ENCODE results near the gene PARVG.

PARVG gene

DNA sequence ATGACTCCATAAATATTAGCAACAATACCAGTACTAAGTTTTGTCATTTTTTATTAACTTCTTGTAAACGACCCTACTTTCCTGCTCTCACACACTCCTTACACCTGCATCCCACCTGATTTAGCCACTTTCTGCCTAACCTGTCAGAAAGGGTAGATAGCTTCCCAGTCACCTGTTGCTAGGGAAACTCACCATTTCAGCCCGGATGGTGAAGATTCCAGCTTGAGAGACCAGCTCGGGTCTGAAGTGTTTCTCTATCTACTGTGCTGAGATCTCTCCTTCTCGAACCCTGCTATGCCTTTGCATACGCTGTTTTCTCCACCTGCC, at the start of gene PARVG:
Gene PARVG, plus strand, starts transcription at position 220 of the 327 bp plus-strand sequence. CDS start 2,405 bp downstream, outside the sequence.
- DNase-seq = no peak

DNA sequence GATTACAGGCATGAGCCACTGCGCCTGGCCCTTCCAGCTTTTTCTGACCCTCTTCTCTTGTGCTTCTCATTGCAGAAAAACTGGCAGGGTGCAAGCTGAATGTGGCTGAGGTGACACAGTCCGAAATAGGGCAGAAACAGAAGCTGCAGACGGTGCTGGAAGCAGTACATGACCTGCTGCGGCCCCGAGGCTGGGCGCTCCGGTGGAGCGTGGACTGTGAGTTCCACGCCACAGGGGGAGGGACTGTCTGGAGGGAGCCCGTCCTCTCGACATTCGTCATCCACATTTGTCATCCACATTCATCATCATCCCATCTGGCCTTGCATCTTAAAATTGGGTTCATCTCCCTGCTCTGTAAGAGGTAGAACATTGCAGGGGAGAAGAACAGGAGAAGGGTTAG, 49.3 kb upstream of the PARVG start:
- no peak for DNase-seq

GRCh38 chr22:44131989-44132685, 48.6 kb upstream of the PARVG start:
- DNase-seq = no peak

DNA sequence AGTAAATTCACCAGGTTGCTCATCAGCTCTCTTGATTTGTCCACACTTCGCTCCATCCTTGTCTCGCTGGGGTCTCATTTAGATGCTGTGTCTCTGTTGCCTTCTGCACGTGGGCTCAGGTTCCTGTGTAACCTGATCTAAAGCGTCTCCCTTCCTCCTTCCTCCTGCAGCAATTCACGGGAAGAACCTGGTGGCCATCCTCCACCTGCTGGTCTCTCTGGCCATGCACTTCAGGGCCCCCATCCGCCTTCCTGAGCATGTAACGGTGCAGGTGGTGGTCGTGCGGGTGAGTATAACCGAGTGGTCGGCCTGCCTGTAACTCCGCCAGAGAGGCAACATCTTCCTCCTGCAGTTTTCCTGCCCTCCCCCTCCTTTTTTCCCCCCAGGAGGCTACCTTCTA, 48.0 kb upstream of the PARVG start:
- DNase-seq = no peak

GRCh38 chr22:44133161-44133560, 47.6 kb upstream of the PARVG start:
- DNase-seq = no peak

- DNase-seq = no peak
These were observed 46.7 kb upstream of the PARVG start for GRCh38 chr22:44133901-44134571.

DNA sequence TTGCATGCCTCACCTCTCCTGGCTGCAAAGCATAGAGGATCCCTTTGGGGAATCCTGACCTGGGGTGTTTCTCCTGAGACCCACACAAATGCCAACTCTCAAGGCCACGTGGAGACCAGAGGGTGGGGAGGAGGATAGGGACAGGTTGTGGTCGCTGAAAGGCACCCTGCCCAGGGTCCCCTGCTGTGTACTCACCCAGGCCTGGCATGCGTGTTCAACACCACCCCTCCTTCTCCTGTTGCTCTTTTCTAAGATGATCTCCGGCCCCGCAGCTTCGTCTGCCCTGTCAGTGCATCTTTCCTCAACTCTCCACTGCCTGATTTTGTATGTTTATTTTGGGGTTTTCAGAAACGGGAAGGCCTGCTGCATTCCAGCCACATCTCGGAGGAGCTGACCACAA, 44.6 kb upstream of the PARVG start:
- DNase-seq = no peak

- no peak for DNase-seq
These were observed 43.9 kb upstream of the PARVG start for GRCh38 chr22:44136786-44137185.

- no peak for DNase-seq
These were observed 43.3 kb upstream of the PARVG start for GRCh38 chr22:44137415-44137814.

DNA sequence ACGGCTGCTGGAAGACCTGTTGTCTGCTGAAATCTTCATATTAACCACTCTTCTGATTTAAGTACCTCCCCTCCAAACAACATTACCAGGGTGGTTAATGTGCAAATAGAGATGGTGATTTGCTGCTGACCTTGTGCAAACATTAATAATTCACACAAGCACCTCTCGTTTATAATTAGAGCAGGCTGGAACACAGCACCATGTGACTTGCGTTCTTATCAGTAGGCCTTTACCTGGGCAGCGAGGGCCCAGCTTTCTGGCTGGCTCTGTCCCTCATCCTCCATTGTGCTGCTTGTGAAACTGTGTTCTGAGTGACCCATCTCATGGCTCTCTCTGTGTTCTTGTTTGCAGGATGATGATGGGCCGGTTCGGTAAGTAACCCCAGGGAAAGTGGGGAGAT, 41.0 kb upstream of the PARVG start:
- no peak for DNase-seq

DNA sequence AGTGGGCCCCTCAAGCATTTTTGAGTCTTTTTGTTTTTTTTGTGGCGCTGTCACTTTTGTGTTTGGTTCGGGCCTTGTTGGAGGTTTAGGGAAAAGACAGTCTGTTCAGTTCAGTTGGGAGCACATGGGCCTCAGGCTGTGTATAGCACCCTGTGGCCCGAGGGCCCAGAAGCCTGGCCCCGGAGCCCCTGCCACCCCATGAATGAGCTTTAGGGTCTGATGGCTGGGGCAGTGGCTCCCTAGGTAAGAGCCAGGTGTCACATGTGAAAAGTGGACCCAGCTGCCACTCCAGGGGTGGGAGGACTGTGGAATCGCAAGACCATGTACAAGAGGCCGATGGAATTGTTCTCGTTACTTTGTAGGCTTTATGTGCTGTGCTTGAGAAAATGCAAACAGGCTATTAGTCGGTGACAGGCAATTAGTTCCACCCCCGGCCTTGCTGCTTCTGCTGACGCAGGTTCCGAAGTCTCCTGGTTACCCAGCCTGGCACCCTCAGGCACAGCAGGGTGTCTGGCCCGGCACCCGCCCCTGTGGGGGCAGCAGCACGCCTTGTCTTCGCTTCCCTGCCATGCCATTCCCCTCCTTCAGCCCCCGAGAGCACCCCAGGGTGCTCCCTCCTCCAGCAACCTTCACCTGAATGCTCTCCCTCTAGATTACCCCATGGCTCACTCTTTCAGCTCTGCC, 38.2 kb upstream of the PARVG start:
- no peak for DNase-seq

DNA sequence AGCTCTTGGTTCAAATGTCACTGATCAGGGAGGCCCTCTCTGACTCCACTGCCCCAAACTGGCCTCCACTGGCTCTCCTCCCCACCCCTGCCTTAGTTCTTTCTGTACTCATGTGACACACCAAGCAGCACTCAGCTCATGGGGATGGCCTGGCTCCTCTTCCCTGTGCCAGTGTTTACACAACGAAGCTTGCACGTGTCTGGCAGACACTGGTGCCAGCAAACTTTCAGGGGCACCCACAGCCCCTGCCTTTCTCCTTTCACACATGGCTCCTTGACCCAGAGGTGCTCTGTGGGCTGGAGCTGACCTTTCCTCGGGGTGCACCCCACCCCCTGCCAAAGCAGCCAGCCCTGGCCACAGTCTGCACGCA, 37.6 kb upstream of the PARVG start:
- no peak for DNase-seq

DNA sequence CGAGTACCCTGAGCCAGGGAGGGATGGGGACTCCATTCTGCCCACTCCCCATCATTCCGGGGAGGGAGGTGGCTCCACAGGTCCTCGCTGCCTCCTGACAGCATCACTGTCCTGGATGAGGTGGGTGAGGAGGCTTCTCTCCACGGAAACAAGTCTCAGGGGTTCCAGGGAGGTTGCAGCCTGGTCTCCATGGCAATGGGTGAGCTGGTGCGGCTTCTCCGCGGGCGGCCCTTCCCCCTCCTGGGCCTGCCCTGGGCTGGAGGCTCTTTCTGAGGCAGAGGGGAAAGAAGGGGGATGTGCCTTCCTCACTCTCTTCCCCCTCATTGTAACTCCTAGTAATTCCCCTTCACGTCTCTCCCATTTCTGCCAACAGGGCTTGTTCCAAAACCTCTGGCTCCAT, 37.1 kb upstream of the PARVG start:
- DNase-seq = no peak

DNA sequence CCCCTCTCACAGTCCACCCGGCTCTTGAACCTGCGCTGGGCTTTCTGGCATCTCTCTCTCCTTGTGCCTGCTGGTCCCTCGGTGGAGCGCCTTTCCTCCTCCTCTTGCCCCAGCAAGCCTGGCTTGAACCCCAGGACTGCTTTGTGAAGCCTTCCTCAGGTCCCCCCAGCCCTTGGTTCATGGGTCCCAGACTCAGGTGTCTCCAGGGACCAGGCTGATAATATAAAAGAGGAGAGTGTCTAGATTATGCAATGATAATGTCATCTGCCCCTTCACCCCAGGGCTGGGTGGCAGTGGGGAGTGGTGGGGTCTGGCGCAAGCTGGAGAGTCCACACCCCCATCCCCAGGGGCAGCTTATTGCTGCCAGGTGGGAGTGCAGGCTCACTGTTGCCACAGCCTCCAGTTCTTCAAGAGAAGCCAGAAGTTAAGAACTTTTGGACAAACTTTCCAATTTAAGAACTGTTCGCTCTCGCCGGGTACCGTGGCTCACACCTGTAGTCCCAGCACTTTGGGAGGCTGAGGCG, 36.6 kb upstream of the PARVG start:
- DNase-seq = no peak

- no peak for DNase-seq
These were observed 35.2 kb upstream of the PARVG start for GRCh38 chr22:44145544-44145943.

- DNase-seq = no peak
These were observed 34.5 kb upstream of the PARVG start for GRCh38 chr22:44146088-44146861.

- no peak for DNase-seq
These were observed 33.6 kb upstream of the PARVG start for GRCh38 chr22:44147008-44147645.

DNA sequence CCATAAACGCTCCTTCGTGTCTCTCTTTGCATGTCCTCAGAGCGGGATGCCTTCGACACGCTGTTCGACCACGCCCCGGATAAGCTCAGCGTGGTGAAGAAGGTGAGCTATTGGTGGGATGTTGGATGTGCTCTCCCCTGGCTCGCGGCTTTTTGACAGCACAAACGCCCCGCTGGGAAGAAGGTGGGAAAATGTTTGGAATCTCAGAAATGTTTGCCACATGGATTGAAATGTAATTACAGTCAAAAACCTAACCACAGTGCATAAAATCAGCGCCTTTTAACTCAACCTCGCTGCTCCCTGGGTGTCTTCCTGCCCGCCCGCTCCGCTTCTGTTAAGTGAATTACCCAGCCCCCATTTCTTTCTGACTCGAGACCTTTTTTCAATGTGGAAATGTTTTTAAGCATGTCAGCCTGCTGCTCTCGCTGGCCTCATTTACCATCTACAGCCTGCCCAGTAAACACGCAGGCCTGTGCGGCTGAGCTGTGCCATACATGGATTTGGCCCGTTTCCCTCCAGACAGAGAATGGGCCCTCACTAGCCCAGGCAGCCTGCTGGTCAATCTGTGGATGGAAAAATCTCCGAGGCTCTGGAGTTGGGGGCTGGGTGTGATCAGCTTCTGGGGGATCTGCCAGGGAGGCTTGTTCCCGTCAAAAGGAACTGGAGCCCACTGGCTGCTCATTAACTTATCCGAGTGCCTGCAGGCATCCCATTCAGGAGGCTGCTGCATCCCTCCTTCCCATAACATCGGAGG, 32.7 kb upstream of the PARVG start:
- DNase-seq = no peak

DNA sequence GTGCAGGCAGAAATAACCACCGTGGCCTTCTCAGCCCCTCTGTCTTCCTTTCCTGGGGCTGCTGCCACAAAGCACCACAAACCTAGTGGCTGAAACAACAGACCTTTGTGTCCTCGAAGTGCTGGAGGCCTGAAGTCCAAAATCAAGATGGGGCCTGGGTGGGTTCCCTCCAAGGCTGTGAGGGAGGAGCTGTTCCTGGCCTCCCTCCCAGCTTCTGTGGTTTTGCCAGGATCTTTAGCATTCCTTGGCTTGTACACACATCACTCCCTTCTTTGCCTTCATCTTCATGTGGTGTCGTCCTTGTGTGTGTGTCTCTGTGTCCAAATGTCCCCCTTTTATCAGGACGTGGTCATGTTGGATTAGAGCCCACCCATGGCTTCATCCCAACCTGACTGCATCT, 29.0 kb upstream of the PARVG start:
- DNase-seq = no peak

- no peak for DNase-seq
These were observed 27.0 kb upstream of the PARVG start for GRCh38 chr22:44153710-44154109.

- no peak for DNase-seq
These were observed 26.2 kb upstream of the PARVG start for GRCh38 chr22:44154436-44154942.

DNA sequence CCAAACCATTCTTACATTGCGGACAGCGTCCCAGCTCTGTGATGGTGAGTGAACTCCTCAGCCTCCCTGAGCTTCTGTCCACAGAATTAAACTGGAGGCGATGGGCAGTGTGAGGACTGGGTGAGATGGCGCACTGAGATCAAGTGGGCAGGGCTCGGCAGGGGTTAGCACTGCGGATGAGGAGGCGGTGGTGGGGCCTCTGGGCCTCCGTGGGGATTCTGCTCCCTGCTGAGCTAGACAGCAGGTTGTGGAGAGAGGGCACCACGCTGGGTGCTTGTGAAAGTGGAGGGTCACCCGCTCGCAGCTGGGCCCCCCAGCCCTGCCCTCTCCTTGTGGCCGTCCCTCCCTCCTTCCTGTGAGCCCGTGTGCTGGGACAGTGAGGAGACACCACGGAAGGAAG, 25.6 kb upstream of the PARVG start:
- no peak for DNase-seq
